Testis (tissue), 5 donors: Measurements from ENCODE around the gene C4BPB. TPM values are rescaled to one million over a fixed set of nuclear protein-coding genes. Genes with fewer than 3 reads are reported as not detected.
"Not testable (repeated sequence)": the region's sequence is repeated elsewhere in the genome, so short reads cannot be mapped to it uniquely, and the experiment has no call there.

Experiments used
- DNase-seq: peaks from one replicate; pipeline ENCODE4 v3.0.0-alpha.2; 2019
- H3K27ac ChIP-seq, 2 donors: fragments of 200-600 bp; sonication (generic); one replicate each; pipeline ENCODE4 v1.5.1; 2019
- H3K27me3 ChIP-seq: fragments of 200-600 bp; sonication (generic); one replicate; pipeline ENCODE4 v1.5.1; 2019
- H3K36me3 ChIP-seq: fragments of 200-600 bp; sonication (generic); one replicate; pipeline ENCODE4 v1.5.1; 2017; ENCODE audit warnings: low read depth; ENCODE audit errors: missing control alignments
- H3K4me1 ChIP-seq: fragments of 200-600 bp; sonication (generic); one replicate; pipeline ENCODE4 v1.5.1; 2019
- H3K4me3 ChIP-seq, 2 donors: fragments of 200-600 bp; sonication (generic); one replicate each; pipeline ENCODE4 v1.5.1; 2017 to 2019
- H3K9me3 ChIP-seq: fragments of 200-600 bp; sonication (generic); one replicate; pipeline ENCODE4 v1.5.1; 2017
- CTCF ChIP-seq, 3 experiments: fragments of 450-650 bp in 2 of 3; fragments of 200-600 bp in 1 of 3; sonication (generic) in 1 of 3; IDR thresholded peaks; one replicate each; pipeline ENCODE4 v1.5.1; 2016 to 2019; ENCODE audit warnings: antibody characterized with exemption in 3 of 3, mild to moderate bottlenecking in 2 of 3, moderate library complexity in 1 of 3
- POLR2A ChIP-seq: fragments of 450-650 bp; IDR thresholded peaks from one replicate; pipeline ENCODE4 v1.6.1; 2017; ENCODE audit warnings: antibody characterized with exemption, mild to moderate bottlenecking, moderate library complexity
- WGBS, 2 donors: methylation state at CpG; one replicate each; pipeline ENCODE4 v1.1.5; 2018; 5-methylcytosine and 5-hydroxymethylcytosine counted together
- intact Hi-C: fragments of 100-400 bp; cut with DNase I; formaldehyde crosslinking; loops from one replicate; pipeline ENCODE4 v1.15.1; 2023; ENCODE audit warnings: low total_unique reads
- long read RNA-seq, 2 donors: transcript quantifications; one replicate each; lab custom pipeline, GENCODE V29; 2026
- polyA plus RNA-seq: library from polyadenylated mRNA; stranded (reverse); fragments of 350-450 nt; fragmentation: Illumina TruSeq; extraction: RNeasy Lipid Tissue Mini Kit (QIAGEN cat#74804); gene quantifications from one replicate; pipeline ENCODE4 v1.2.3, GENCODE V29; 2014; ENCODE audit warnings: low read depth, low replicate concordance; ENCODE audit not compliant: insufficient read depth
- total RNA-seq, 2 donors: library from RNA; depleted of rRNA; stranded (reverse); fragments of >200 nt; gene quantifications; one replicate each; pipeline ENCODE4 v1.2.3, GENCODE V29; 2016

Gene C4BPB
- total RNA-seq (under 1 TPM; 0.63 to 0.87 TPM), polyA plus RNA-seq (1.6 TPM)
- long read RNA-seq, donor 1, partial matches to known transcripts = 0 of 1 reads
- long read RNA-seq, donor 1, other reads (novel, unspliced or antisense) = 0 of 1 reads
- long read RNA-seq, donor 2, partial matches to known transcripts = 0 of 2 reads
- long read RNA-seq, donor 2, other reads (novel, unspliced or antisense) = 0 of 2 reads

GRCh38 chr1:207088701-207089626 is at the start of gene C4BPB:
Gene C4BPB, plus strand, starts transcription at chr1:207088860. Its CDS starts 672 bp downstream, at chr1:207089532.
- WGBS, 2 donors = 65 to 70% methylated on average over 9 of the region's 9 CpGs
- intact Hi-C loops = loop anchor here (10.0 kb wide), 1 partner anchor 316 kb away; no protein-coding TSS in a partner anchor
- no peak for DNase-seq

GRCh38 chr1:207039380-207040180 is 49.1 kb upstream of the C4BPB start:
- no peaks in the 10 kb centered on the region for H3K9me3 ChIP-seq
- no peak overlapping the region for H3K4me3 ChIP-seq
- no peak for DNase-seq
- no peaks in the 10 kb centered on the region for H3K36me3 ChIP-seq
- H3K27ac ChIP-seq = no peak overlapping the region
- TF ChIP-seq CTCF (IDR thresholded peaks at IDR 0.05) (no peak), POLR2A (no peak)
- no peaks in the 10 kb centered on the region for H3K4me1 ChIP-seq
- intact Hi-C loops = no loop called here
- 87% methylated on average over 4 of the region's 4 CpGs for WGBS, 2 donors
- no peaks in the 10 kb centered on the region for H3K27me3 ChIP-seq

More at GRCh38 chr1:207088701-207089626, at the start of gene C4BPB:
- H3K27me3 ChIP-seq = no peaks in the 10 kb centered on the region
- H3K27ac ChIP-seq = no peak within 1 kb of the TSS
- no peaks in the 10 kb centered on the region for H3K36me3 ChIP-seq
- H3K9me3 ChIP-seq = no peaks in the 10 kb centered on the region
- H3K4me1 ChIP-seq = peaks cover 21% of the 10 kb centered on the region
- TF ChIP-seq CTCF (IDR thresholded peaks at IDR 0.05) (no peak), POLR2A (no peak)
- no peak within 1 kb of the TSS for H3K4me3 ChIP-seq

- DNase-seq = no peak
- no peaks in the 10 kb centered on the region for H3K9me3 ChIP-seq
- no peaks in the 10 kb centered on the region for H3K27me3 ChIP-seq
- no peaks in the 10 kb centered on the region for H3K36me3 ChIP-seq
- no peak overlapping the region for H3K4me3 ChIP-seq
- H3K27ac ChIP-seq = no peak overlapping the region
- TF ChIP-seq POLR2A (no peak), CTCF (IDR thresholded peaks at IDR 0.05) (no peak)
- no peaks in the 10 kb centered on the region for H3K4me1 ChIP-seq
- intact Hi-C loops = no loop called here
- WGBS, 2 donors = 67 to 73% methylated on average over 3 of the region's 3 CpGs
Observed at GRCh38 chr1:207040181-207040533, 48.5 kb upstream of the C4BPB start.

GRCh38 chr1:207041397-207041796 is 47.3 kb upstream of the C4BPB start:
- H3K4me3 ChIP-seq, H3K9me3 ChIP-seq, DNase-seq, H3K36me3 ChIP-seq, intact Hi-C loops, H3K27me3 ChIP-seq, H3K4me1 ChIP-seq, H3K27ac ChIP-seq: not testable (repeated sequence)
- WGBS, 2 donors = 90 to 91% methylated on average over 2 of the region's 2 CpGs

GRCh38 chr1:207045453-207045852 is 43.2 kb upstream of the C4BPB start:
- Histone ChIP-seq H3K4me1 (peaks cover 8% of the 10 kb centered on the region), H3K4me3 (no peak overlapping the region), H3K9me3 (no peaks in the 10 kb centered on the region), H3K36me3 (no peaks in the 10 kb centered on the region), H3K27me3 (no peaks in the 10 kb centered on the region), H3K27ac (no peak overlapping the region)
- DNase-seq = no peak
- intact Hi-C loops = no loop called here
- 75 to 80% methylated on average over 2 of the region's 2 CpGs for WGBS, 2 donors
- TF ChIP-seq POLR2A = no peak
- no peak for TF ChIP-seq CTCF (IDR thresholded peaks at IDR 0.05)
